Heart left ventricle (tissue), 16 donors: Measurements from ENCODE around the gene TBX5. TPM values are rescaled to one million over a fixed set of nuclear protein-coding genes. Genes with fewer than 3 reads are reported as not detected.
"Not testable (repeated sequence)": the region's sequence is repeated elsewhere in the genome, so short reads cannot be mapped to it uniquely, and the experiment has no call there.

Source experiments
- ATAC-seq, 4 donors: fragments of 200-7000 bp; cut with Tn5 transposase; one replicate each; pipeline ENCODE4 v1.9.1; 2020 to 2022; ENCODE audit warnings: moderate library complexity in 4 of 4, mild to moderate bottlenecking in 3 of 4, moderate number of reproducible peaks in 1 of 4
- DNase-seq, 5 donors: peaks; one replicate each; pipeline ENCODE4 v3.0.0-alpha.2; 2020
- H3K27ac ChIP-seq, 12 donors: fragments of 200-600 bp; sonication (generic) in 4 of 12; one replicate each; pipeline versions ENCODE4 v1.5.0 to v1.8.0; 2016 to 2022; ENCODE audit warnings: mild to moderate bottlenecking in 2 of 12
- H3K27me3 ChIP-seq, 9 donors: fragments of 200-600 bp; sonication (generic) in 2 of 9; one replicate each; pipeline versions ENCODE4 v1.5.1 to v1.8.0; 2016 to 2022; ENCODE audit warnings: mild to moderate bottlenecking in 3 of 9
- H3K36me3 ChIP-seq, 9 donors: fragments of 200-600 bp; sonication (generic) in 2 of 9; one replicate each; pipeline versions ENCODE4 v1.5.0 to v1.8.0; 2018 to 2022; ENCODE audit warnings: mild to moderate bottlenecking in 2 of 9
- H3K4me1 ChIP-seq, 12 donors: fragments of 200-600 bp; sonication (generic) in 4 of 12; one replicate each; pipeline versions ENCODE4 v1.5.0 to v1.8.0; 2016 to 2022; ENCODE audit warnings: mild to moderate bottlenecking in 3 of 12
- H3K4me3 ChIP-seq, 12 donors: fragments of 200-600 bp; sonication (generic) in 4 of 12; one replicate each; pipeline versions ENCODE4 v1.5.0 to v1.8.0; 2017 to 2022; ENCODE audit warnings: mild to moderate bottlenecking in 9 of 12, moderate library complexity in 4 of 12
- H3K9me3 ChIP-seq, 12 donors: fragments of 200-600 bp; sonication (generic) in 4 of 12; one replicate each; pipeline versions ENCODE4 v1.5.0 to v1.8.0; 2016 to 2022; ENCODE audit warnings: mild to moderate bottlenecking in 1 of 12
- CTCF ChIP-seq, 12 donors: fragments of 200-600 bp; sonication (generic) in 4 of 12; IDR thresholded peaks; one replicate each; pipeline versions ENCODE4 v1.5.0 to v1.8.0; 2018 to 2022; ENCODE audit warnings: antibody characterized with exemption in 12 of 12, mild to moderate bottlenecking in 5 of 12
- POLR2A ChIP-seq, 2 donors: fragments of 450-650 bp; IDR thresholded peaks; one replicate each; pipeline ENCODE4 v1.6.1; 2017; ENCODE audit warnings: antibody characterized with exemption in 2 of 2, mild to moderate bottlenecking in 2 of 2, moderate library complexity in 2 of 2
- WGBS, 4 donors: extraction: QIAGEN DNeasy Blood & Tissue Kit in 2 of 4; methylation state at CpG; one replicate each; pipeline versions ENCODE4 v1.1.5 to v1.1.7; 2013 to 2018; 5-methylcytosine and 5-hydroxymethylcytosine counted together
- intact Hi-C, 10 donors: fragments of 100-400 bp; cut with DNase I; formaldehyde crosslinking; loops; one replicate each; pipeline versions ENCODE4 v1.11.1 to v1.14.2; 2022
- polyA plus RNA-seq, 2 donors: library from polyadenylated mRNA; stranded (reverse); fragments of 200-250 nt; gene quantifications; one replicate each; pipeline ENCODE4 v1.2.3, GENCODE V29; 2013
- total RNA-seq, 9 donors: library from RNA; depleted of rRNA in 2 of 9; stranded (reverse); fragments of >200 nt in 2 of 9; fragmentation: NEBNext Ultra II Directional in 3 of 9; extraction: Animal tissue kit (Norgen Biotek cat#: 25700) in 3 of 9; gene quantifications; one replicate each; pipeline versions ENCODE4 v1.1.0 to v1.2.4, GENCODE V29; 2016 to 2023
- donor health status: ischemic (EF 13 %, LVEDD 7.1; RV severe dilation, severe dysfunction).
- donor health status: healthy with polysubstance abuse.
- donor health status: DM: no; HTN: yes; CAD: no.
- donor health status: DM: no; HTN: no; CAD: no.
- donor health status: ischemic (EF 25% LVEDD 6.9; RV normal size, moderate dysfunction).
- donor health status: ischemic (EF 25% LVEDD 5.7; RV mildly dilated, moderate dysfunction).
- donor health status: healthy.
- donor health status: DM: yes; HTN: yes; CAD: no.
- donor health status: ischemic (EF 35%, LVEDD 5.7; RV mildly dilated, moderate dysfunction).
- donor health status: nonischemic (EF 11% LVEDD 7.7; RV severe dilation, severe dysfunction).
- donor health status: DM: yes; HTN: yes; CAD: no.
- donor health status: PGD.
- donor health status: ischemic (EF 29% LVEDD 5.4; RV normal size, mild dysfunction).
- donor health status: nonischemic (EF 23%, LVEDD 6.1; RV moderate dilation, normal function).

The TBX5 gene
- total and polyA plus RNA-seq, 11 donors: 8.1 to 74.5 (median 42.5) TPM

- Histone ChIP-seq H3K36me3 (peaks cover 0 to 64% (median 11%) of the 10 kb centered on the region in 9 donors), H3K27ac (peak overlapping the region in 6 of 12 donors; percentile 24 to 74 (median 58))
These were observed 44.4 kb downstream of the TBX5 start for GRCh38 chr12:114361545-114361944.

GRCh38 chr12:114360485-114360884, 45.5 kb downstream of the TBX5 start:
- DNase-seq (no peak), ATAC-seq (no peak)
- no peak for TF ChIP-seq CTCF (IDR thresholded peaks at IDR 0.05)
- no peak for TF ChIP-seq POLR2A (IDR thresholded peaks at IDR 0.05)
- H3K27me3 ChIP-seq: no peaks in the 10 kb centered on the region
- intact Hi-C loops: loop anchor here in 1 of 10 donors (5.0 kb wide), 1 partner anchor 42 kb away; no protein-coding TSS in a partner anchor
- no peak overlapping the region for H3K4me3 ChIP-seq
- no peak overlapping the region for H3K27ac ChIP-seq
- H3K36me3 ChIP-seq: peaks cover 0 to 60% (median 6%) of the 10 kb centered on the region in 9 donors
- no peaks in the 10 kb centered on the region for H3K9me3 ChIP-seq
- peaks cover 0 to 36% (median 5%) of the 10 kb centered on the region in 12 donors for H3K4me1 ChIP-seq

More at GRCh38 chr12:114361545-114361944, 44.4 kb downstream of the TBX5 start:
- Histone ChIP-seq H3K4me1 (peaks cover 0 to 25% (median 5%) of the 10 kb centered on the region in 12 donors), H3K9me3 (peaks cover 0 to 7% (median 0%) of the 10 kb centered on the region in 12 donors), H3K4me3 (no peak overlapping the region), H3K27me3 (no peaks in the 10 kb centered on the region)
- ATAC-seq (peak; percentile 38 to 62 (median 55)), DNase-seq (no peak)
- intact Hi-C loops: loop anchor here in 1 of 10 donors (5.0 kb wide), 1 partner anchor 41 kb away; no protein-coding TSS in a partner anchor
- 12 to 29% (median 17%) methylated on average over 5 of the region's 5 CpGs for WGBS, 4 donors
- TF ChIP-seq CTCF (IDR thresholded peaks at IDR 0.05) (no peak), POLR2A (IDR thresholded peaks at IDR 0.05) (no peak)

- peak in 4 of 5 donors; percentile 33 to 69 (median 52) for DNase-seq
- 50 to 56% (median 55%) methylated on average over 13 to 16 of the region's 16 CpGs for WGBS, 4 donors
- peaks cover 0 to 13% (median 0%) of the 10 kb centered on the region in 12 donors for H3K4me1 ChIP-seq
- intact Hi-C loops: loop anchor here in 8 of 10 donors (2.0 to 10.0 kb wide), 7 partner anchors 47 to 122 kb away; partner anchors contain the start of gene TBX5 (in 2 of the 8)
- TF ChIP-seq CTCF (IDR thresholded peaks at IDR 0.05): peak in 10 of 12 donors; percentile 28 to 63 (median 43)
- TF ChIP-seq POLR2A (IDR thresholded peaks at IDR 0.05): no peak
- no peaks in the 10 kb centered on the region for H3K9me3 ChIP-seq
- peak overlapping the region in 4 of 12 donors; percentile 11 to 38 (median 28) for H3K27ac ChIP-seq
- peaks cover 0 to 39% (median 10%) of the 10 kb centered on the region in 9 donors for H3K36me3 ChIP-seq
- no peaks in the 10 kb centered on the region for H3K27me3 ChIP-seq
- ATAC-seq: peak; percentile 58 to 88 (median 84)
- no peak overlapping the region for H3K4me3 ChIP-seq
These were observed 50.4 kb downstream of the TBX5 start for GRCh38 chr12:114355389-114356088.

- H3K27ac ChIP-seq, ATAC-seq, H3K4me1 ChIP-seq, H3K27me3 ChIP-seq, H3K4me3 ChIP-seq, DNase-seq, H3K36me3 ChIP-seq, H3K9me3 ChIP-seq: not testable (repeated sequence)
- 65 to 74% (median 71%) methylated on average over 7 of the region's 7 CpGs for WGBS, 4 donors
- intact Hi-C loops: loop anchor here in 3 of 10 donors (5.0 to 10.0 kb wide), 3 partner anchors 126 to 177 kb away; no protein-coding TSS in a partner anchor
These were observed 56.7 kb downstream of the TBX5 start for GRCh38 chr12:114349239-114349638.
